ENCODE results near the gene ANOS1. TPM values are rescaled to one million over a fixed set of nuclear protein-coding genes. Genes with fewer than 3 reads are reported as not detected.

ANOS1 gene
- total RNA-seq, 1 donor from 2014 or later = 19.9 TPM

DNA sequence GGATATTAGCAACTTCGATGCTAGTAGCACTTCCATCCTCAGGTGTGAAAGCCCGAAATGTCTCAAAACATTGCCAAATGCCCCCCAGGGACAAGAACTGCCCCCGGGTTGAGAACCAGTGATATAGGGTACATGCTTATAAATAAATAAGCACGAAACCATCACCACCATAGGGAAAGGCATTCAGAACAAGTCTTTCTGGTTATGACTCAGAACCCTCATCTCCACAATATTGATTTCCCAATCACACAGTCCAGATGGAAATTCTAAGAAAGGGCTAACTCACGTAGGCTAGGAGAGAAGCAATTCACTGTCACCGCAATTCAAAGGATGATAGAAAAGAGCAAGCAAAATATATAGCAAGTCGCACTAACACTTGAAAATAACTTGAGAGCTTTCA lies 84.8 kb downstream of the ANOS1 start:
- Mint-ChIP-seq H3K4me1 (ENCODE audit: unreplicated experiment) (peaks cover 12% of the 10 kb centered on the region), H3K9me3 (peaks cover 4% of the 10 kb centered on the region), H3K27me3 (no peaks in the 10 kb centered on the region), H3K36me3 (peaks cover 4% of the 10 kb centered on the region), H3K27ac (no peak overlapping the region), H3K4me3 (no peak overlapping the region)
- no peak for TF ChIP-seq CTCF (conservative IDR thresholded peaks at IDR 0.05)
- no peak for DNase-seq (ENCODE audit: extremely low spot score, unreplicated experiment)

GRCh38 chrX:8639949-8640475 lies 91.9 kb downstream of the ANOS1 start:
- Mint-ChIP-seq H3K27ac (peak overlapping the region; percentile 28), H3K4me1 (ENCODE audit: unreplicated experiment) (peaks cover 12% of the 10 kb centered on the region), H3K36me3 (peaks cover 4% of the 10 kb centered on the region), H3K4me3 (peak overlapping the region; percentile 38), H3K27me3 (peaks cover 4% of the 10 kb centered on the region), H3K9me3 (peaks cover 4% of the 10 kb centered on the region)
- no peak for TF ChIP-seq CTCF (conservative IDR thresholded peaks at IDR 0.05)
- no peak for DNase-seq (ENCODE audit: extremely low spot score, unreplicated experiment)

DNA sequence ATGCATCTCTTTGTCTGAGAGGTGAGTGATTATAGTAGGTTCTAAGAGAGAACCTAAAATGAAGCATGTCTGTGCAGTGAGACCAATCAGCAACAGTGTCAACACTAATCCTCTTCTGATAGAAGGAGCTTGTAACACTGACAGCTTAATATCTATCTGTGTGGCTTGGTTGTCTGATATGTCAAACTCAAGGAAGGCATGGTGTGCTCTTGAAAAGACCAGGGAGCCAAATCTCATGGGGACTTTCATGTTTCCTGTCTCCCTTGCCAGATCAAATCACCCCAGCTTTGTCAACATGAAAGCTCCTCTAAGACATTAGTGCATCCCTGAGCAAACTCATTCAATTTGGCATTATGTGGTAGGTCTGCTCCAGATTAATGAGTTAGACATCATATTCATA lies 95.4 kb downstream of the ANOS1 start:
- no peak for TF ChIP-seq CTCF (conservative IDR thresholded peaks at IDR 0.05)
- no peak for DNase-seq (ENCODE audit: extremely low spot score, unreplicated experiment)
- Mint-ChIP-seq H3K4me3 (no peak overlapping the region), H3K36me3 (no peaks in the 10 kb centered on the region), H3K4me1 (ENCODE audit: unreplicated experiment) (peaks cover 16% of the 10 kb centered on the region), H3K27ac (no peak overlapping the region), H3K9me3 (no peaks in the 10 kb centered on the region), H3K27me3 (peaks cover 4% of the 10 kb centered on the region)

GRCh38 chrX:8635812-8636211 lies 96.1 kb downstream of the ANOS1 start:
- H3K9me3 Mint-ChIP-seq = peaks cover under 1% of the 10 kb centered on the region
- peaks cover 4% of the 10 kb centered on the region for H3K27me3 Mint-ChIP-seq

DNA sequence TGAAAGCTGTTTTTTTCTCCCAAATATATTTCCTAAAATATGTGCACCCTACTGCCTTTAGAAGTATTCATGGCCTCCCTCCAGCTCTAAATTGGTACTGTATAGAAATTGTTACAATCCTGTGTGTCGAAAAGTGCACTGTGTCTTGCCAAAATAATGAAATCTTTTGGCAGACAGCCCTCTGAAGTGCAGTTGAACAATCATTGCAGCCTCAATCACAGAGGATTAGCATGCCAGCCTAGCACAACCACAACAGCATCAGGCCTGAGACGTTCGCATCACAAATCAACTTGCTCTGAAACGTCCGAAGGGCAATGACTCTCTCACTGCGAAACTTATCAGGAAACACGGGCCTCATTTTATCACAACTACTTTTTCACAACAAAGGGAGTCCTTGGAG lies 99.0 kb downstream of the ANOS1 start:
- peaks cover 6% of the 10 kb centered on the region for H3K9me3 Mint-ChIP-seq
- no peaks in the 10 kb centered on the region for H3K27me3 Mint-ChIP-seq
- no peak for TF ChIP-seq CTCF (conservative IDR thresholded peaks at IDR 0.05)
- no peak overlapping the region for H3K27ac Mint-ChIP-seq
- H3K4me1 Mint-ChIP-seq (ENCODE audit: unreplicated experiment) = peaks cover 8% of the 10 kb centered on the region
- no peak for DNase-seq (ENCODE audit: extremely low spot score, unreplicated experiment)
- no peak overlapping the region for H3K4me3 Mint-ChIP-seq
- H3K36me3 Mint-ChIP-seq = no peaks in the 10 kb centered on the region

More at GRCh38 chrX:8635812-8636211, 96.1 kb downstream of the ANOS1 start:
- H3K36me3 Mint-ChIP-seq = no peaks in the 10 kb centered on the region
- peaks cover 16% of the 10 kb centered on the region for H3K4me1 Mint-ChIP-seq (ENCODE audit: unreplicated experiment)
- TF ChIP-seq CTCF (conservative IDR thresholded peaks at IDR 0.05) = no peak
- DNase-seq (ENCODE audit: extremely low spot score, unreplicated experiment) = no peak
- no peak overlapping the region for H3K4me3 Mint-ChIP-seq
- no peak overlapping the region for H3K27ac Mint-ChIP-seq

GRCh38 chrX:8629871-8630270 lies 102.1 kb downstream of the ANOS1 start:
- peaks cover 6% of the 10 kb centered on the region for H3K9me3 Mint-ChIP-seq
- H3K36me3 Mint-ChIP-seq = no peaks in the 10 kb centered on the region
- H3K27me3 Mint-ChIP-seq = no peaks in the 10 kb centered on the region
- DNase-seq (ENCODE audit: extremely low spot score, unreplicated experiment) = no peak
- TF ChIP-seq CTCF (conservative IDR thresholded peaks at IDR 0.05) = no peak
- H3K4me1 Mint-ChIP-seq (ENCODE audit: unreplicated experiment) = peaks cover 4% of the 10 kb centered on the region
- no peak overlapping the region for H3K27ac Mint-ChIP-seq
- no peak overlapping the region for H3K4me3 Mint-ChIP-seq
